Frontal cortex (tissue), 4 donors: ENCODE data around the gene ANGPTL8. TPM values are rescaled to one million over a fixed set of nuclear protein-coding genes. Genes with fewer than 3 reads are reported as not detected.

Experiments
- DNase-seq, 2 donors: peaks; one replicate each; pipeline ENCODE4 v3.0.0; 2012; ENCODE audit warnings: low spot score in 2 of 2
- FAIRE-seq: peaks from 2 replicates; lab custom pipeline; 2012; peaks lifted over from hg19 to GRCh38; lab: Jason Lieb, UNC
- total RNA-seq: library from RNA; depleted of rRNA; stranded (reverse); fragments of >200 nt; gene quantifications from one replicate; pipeline ENCODE4 v1.2.3, GENCODE V29; 2014
- donor health status: control.
- donor health status: control.
- donor health status: control.

The ANGPTL8 gene
- total RNA-seq, 1 donor from 2014 or later = not detected

GRCh38 chr19:11202488-11203193 is 36.8 kb upstream of the ANGPTL8 start:
- no peak for DNase-seq
- no peak for FAIRE-seq

DNA sequence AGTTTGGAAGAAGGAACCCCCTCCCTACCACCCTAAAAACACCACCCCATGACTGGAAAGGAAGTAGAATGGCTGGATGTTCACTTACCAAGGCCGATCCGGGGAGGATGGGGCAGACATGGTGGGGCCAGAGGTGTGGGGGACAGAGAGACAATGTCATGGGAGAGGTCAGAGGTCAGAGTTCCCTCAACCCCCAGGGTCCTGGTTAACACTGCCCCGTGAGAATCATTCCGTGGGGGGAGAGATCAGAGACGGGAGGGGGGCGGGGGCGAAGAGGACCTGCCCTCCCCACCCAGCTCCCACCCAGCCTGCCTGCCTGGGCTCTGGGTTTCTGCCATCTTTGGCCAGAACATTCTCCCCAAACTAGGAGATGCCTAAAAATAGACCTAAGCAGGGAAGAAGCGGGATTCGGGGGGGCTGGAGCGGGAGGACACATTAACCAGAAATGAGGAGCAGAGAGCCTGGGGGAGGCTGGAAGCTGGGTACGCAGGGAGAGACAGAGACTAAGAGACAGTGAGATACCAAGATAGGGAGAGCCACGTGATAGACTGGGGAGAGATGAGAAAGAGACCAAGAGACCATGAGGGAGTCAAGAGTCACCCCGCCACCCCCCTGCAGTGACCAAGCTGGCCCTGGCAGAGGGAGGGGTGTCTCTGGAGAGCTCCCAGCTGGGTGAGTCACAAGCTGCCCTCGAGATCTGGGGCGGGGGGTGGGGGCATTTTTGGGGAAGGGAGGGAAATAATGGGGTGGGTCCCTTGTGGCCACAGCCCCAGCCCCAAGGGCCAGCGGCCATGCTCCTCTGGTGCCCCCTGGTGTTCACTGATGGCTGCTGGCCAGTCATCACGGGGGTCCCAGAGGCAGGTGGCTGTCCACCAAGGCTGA is 36.0 kb upstream of the ANGPTL8 start:
- FAIRE-seq = no peak

GRCh38 chr19:11204076-11204602 is 35.3 kb upstream of the ANGPTL8 start:
- FAIRE-seq = no peak
- no peak for DNase-seq

More for the DNA sequence above, 36.0 kb upstream of the ANGPTL8 start:
- peak; percentile 81 to 88 for DNase-seq

GRCh38 chr19:11204943-11205349 is 34.5 kb upstream of the ANGPTL8 start:
- DNase-seq (no peak), FAIRE-seq (no peak)

DNA sequence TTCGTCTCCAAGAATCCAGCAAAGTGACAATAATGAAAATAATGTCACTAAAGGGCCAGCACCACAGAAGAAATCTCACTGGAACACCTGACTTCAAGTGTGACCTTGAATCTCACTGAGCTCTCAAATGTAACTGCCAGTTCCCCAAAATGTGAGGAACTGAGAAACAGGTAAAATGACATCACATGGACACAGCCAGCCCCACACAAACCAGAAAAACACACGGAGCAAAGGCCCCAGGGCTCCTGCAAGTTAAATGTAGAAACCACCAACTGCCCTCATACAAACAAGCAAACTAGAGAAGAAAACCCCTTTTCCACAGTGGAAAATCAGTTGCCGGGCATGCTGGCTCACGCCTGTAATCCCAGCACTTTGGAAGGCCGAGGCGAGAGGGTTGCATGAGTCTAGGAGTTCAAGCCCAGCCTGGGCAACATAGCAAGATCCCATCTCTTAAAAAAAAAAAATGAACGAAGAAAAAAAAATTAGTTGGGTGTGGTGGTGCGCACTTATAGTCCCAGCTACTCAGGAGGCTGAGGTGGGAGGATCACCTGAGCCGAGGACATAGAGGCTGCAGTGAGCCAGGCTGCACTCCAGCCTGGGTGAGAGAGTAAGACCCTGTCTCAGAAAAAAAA is 33.4 kb upstream of the ANGPTL8 start:
- FAIRE-seq (no peak), DNase-seq (no peak)

- no peak for FAIRE-seq
These were observed 30.6 kb upstream of the ANGPTL8 start for GRCh38 chr19:11208561-11209471.

GRCh38 chr19:11209839-11210655 is 29.4 kb upstream of the ANGPTL8 start:
- FAIRE-seq = no peak

More at GRCh38 chr19:11208561-11209471, 30.6 kb upstream of the ANGPTL8 start:
- DNase-seq = no peak

DNA sequence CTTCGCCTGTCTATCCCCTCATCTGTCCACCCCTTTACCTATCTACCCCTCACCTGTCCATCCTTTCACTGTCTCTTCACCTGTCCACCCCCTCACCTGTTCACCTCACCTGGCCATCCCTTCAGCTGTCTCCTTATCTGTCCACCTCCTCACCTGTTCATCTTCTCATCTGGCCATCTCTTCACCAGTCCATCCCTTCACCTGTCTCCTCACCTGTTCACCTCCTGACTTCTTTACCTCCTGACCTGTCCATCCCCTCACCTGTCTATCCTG is 28.8 kb upstream of the ANGPTL8 start:
- DNase-seq (no peak), FAIRE-seq (no peak)

More at GRCh38 chr19:11209839-11210655, 29.4 kb upstream of the ANGPTL8 start:
- no peak for DNase-seq

DNA sequence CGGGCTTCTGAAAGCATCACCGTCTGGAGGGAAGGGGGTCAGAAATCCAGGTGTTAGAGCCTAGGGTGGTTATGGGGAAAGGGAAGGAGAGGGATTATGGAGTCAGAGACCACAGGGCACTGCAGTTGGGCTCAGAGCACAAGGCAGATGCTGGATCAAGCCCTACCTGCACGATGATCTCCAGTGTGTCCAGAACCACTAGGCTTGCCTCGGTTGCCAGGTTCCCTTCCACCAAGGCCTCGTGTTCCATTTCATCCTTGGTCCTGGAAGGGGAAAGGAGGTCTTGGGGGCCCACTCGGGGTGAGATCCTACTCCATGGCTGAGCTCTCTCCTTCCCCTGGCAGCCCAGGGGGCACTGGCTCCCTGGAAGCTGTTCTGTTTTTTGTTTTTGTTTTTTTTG is 25.0 kb upstream of the ANGPTL8 start:
- FAIRE-seq (no peak), DNase-seq (no peak)

GRCh38 chr19:11221082-11221598 is 18.3 kb upstream of the ANGPTL8 start:
- no peak for FAIRE-seq

GRCh38 chr19:11223200-11223599 is 16.2 kb upstream of the ANGPTL8 start:
- DNase-seq (no peak), FAIRE-seq (no peak)

More at GRCh38 chr19:11221082-11221598, 18.3 kb upstream of the ANGPTL8 start:
- no peak for DNase-seq

DNA sequence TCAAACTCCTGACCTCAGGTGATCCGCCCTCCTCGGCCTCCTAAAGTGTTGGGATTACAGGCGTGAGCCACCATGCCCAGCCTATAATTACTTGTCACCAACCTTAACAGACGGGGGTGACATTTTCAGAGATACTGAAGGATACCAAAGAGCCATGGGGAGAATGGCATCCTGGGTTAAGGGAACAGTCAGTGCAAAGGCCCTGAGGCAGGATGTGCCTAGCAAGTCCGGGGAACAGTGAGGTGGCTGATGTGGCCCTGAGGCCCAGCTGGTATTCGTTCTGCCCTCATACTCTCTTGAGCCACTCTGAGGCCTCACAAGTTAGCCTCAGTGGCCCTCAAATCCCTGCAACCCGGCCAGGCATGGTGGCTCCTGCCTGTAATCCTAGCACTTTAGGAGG is 15.0 kb upstream of the ANGPTL8 start:
- FAIRE-seq = no peak
- no peak for DNase-seq

DNA sequence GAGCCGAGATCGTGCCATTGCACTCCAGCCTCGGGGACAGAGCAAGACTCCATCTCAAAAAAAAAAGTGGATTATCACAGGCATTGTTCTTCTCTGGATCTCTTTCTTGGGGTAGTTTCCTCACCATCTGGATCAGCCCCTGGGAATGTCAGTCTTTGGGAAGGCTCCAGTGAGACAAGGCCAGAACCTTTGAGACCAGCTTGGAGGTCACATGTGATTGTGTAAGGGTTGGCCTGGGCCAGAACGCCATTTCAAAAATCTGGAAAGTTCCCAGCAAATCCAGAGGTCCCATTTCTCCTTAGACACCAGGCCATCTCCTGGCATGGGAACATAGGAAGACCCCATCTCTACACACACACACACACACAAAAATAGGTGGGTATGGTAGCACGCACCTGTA is 14.2 kb upstream of the ANGPTL8 start:
- no peak for DNase-seq
- no peak for FAIRE-seq

GRCh38 chr19:11225815-11226214 is 13.6 kb upstream of the ANGPTL8 start:
- no peak for DNase-seq
- FAIRE-seq = no peak

DNA sequence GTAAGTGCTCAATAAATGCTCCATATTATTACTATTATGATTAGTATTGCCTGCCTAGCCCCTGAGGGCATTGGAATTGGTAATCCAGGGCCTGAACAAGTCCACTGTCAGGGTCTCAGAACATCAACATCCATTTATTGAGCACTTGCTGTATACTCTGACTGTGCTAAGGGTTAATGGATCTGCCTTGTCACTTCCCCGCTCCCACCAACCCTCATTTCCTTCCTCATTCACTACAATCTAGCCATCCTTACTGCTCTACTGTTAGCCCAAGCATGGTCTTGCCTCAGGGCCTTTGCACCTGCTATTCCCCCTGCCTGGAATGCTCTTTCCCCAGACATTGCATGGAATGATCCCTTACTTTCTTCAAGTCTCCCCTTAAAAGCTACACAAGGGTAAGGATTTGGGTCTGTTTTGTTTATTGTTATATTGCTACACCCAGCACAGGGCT is 12.7 kb upstream of the ANGPTL8 start:
- no peak for FAIRE-seq
- DNase-seq = no peak

DNA sequence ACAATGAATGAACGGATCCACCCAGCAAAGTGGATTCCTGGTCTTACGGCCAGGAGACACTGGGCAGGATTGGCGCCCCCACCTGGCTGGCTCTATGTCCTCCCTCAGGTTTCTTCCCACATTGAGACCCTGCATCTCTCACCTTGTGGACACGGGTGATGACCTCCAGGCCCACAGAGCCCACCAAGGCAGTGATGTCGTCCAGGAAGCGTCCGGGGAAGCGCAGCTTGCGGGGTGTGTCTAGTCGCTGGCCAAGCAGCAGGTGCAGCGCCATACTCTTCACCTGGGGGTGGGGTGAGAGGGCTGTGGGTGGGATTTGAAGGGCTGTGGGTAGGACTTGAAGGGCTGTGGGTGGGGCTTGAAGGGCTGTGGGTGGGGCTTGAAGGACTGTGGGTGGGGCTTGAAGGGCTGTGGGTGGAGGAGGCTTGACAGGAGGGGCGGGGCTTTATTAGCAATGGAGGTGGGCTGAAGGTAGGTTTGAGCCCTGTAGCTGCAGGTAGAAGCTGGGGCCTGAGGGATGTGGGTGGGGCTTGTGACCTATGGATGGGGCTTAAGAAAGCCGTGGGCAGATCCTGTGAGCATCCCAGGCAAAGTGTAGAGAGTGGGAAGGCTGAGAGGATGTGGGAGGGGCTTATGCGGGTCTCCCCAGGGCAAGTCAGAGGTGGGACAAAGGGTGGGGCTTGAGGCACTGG is 12.1 kb upstream of the ANGPTL8 start:
- no peak for FAIRE-seq
- no peak for DNase-seq

DNA sequence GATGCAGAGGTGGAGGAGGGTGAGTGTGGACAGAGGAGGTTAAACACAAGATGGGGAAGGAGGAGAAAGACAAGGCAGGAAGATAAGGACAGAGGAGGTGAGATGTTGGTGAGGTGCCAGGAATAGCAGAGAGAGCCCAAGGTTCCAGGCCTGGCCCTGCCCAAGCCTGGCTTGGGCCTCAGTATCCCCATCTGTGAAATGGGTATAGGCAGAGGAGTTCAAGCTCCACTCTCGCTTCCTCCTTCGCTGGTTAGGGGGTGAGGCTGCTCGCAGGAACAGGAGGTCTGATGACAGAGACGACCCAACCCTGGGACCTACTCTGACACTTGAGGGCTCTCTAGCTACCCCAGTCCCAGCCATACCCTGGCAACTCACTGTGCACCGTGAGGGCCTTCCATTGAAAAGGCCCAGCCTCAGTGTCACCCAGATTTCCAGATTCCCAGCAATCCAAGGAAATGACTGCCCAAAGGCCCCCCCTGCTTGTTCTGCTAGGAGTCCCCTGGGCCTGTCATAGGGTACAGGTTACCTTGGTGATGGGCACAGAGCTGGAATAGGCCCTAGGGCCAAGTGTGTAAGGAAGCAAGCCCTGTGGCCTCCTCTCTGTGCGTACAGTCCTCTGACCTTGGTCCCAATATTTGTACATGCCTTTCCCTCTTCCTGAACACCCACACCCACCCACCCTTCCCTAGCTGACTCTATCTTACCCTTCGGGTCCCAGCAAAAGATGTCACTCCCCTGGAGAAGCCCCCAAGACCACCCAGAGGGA is 8.6 kb upstream of the ANGPTL8 start:
- DNase-seq (no peak), FAIRE-seq (no peak)
